Right hindlimb (tissue), 1 donor: ENCODE data around the gene DTWD2.
"Not testable (repeated sequence)": the region's sequence is repeated elsewhere in the genome, so short reads cannot be mapped to it uniquely, and the experiment has no call there.

Experiments
- DNase-seq: peaks from one replicate; pipeline ENCODE4 v3.0.0-alpha.2; 2018

DTWD2 gene

DNA sequence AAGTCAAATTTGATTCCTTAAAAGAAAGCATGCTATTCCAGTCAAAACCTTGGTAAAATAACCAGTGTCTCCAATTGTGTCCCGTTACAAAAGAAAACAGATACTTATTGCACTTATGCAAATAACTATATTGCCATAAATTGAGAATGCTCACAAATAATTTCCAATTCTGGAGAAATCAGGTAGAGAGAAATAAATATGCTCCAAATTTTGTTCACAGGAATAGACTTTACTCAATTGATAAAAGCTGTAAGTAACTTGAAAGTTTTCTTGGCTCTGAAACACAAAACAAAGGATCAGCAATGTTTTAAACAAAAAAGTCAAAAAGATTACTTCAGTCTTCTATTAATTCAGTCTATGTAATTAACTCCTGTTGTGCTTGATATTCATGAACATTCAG is 7.8 kb upstream of the DTWD2 start:
- DNase-seq = no peak

DNA sequence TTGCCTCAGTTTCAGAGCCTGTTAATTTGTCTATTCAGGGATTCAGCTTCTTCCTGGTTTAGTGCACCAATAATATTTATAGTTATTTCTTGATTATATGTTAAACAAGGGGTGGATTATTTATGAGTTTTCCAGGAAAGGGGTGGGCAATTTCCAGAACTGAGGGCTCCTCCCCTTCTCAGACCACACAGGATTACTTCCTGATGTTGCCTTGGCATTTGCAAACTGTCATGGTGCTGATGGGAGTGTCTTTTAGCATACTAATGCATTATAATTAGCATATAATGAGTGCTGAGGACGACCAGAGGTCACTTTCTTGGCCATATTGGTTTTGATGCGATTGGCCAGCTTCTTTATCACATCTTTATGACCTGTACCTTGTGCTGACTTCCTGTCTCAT is 6.2 kb upstream of the DTWD2 start:
- DNase-seq = no peak

DNA sequence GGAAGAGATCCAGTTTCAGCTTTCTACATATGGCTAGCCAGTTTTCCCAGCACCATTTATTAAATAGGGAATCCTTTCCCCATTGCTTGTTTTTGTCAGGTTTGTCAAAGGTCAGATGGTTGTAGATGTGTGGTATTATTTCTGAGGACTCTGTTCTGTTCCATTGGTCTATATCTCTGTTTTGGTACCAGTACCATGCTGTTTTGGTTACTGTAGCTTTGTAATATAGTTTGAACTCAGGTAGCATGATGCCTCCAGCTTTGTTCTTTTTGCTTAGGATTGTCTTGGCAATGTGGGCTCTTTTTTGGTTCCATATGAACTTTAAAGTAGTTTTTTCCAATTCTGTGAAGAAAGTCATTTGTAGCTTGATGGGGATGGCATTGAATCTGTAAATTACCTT is 4.8 kb upstream of the DTWD2 start:
- not testable (repeated sequence) for DNase-seq

DNA sequence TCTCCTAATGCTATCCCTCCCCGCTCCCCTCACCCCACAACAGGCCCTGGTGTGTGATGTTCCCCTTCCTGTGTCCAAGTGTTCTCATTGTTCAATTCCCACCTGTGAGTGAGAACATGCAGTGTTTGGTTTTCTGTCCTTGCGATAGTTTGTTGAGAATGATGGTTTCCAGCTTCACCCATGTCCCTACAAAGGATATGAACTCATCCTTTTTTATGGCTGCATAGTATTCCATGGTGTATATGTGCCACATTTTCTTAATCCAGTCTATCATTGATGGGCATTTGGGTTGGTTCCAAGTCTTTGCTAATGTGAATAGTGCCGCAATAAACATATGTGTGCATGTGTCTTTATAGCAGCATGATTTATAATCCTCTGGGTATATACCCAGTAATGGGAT is 3.7 kb upstream of the DTWD2 start:
- DNase-seq = not testable (repeated sequence)

DNA sequence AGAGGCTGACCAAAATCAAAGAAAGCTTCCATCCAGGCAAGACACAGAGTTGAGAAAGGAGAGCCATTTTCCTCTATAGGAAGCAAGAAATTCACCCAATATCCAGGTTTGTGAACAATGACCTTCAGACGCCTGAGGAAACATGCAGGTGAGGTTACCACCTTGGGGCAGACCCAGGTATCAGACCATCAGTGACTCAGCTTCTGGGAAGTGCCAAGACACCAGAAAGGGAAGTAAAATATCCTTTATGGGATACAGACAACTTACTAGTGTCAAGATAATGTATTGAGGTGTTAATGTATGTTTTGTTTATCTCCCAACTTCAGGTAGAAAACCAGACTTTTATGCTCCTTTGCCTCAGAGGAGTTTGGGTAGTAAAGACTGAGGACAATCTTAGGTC is 2.2 kb upstream of the DTWD2 start:
- no peak for DNase-seq

DNA sequence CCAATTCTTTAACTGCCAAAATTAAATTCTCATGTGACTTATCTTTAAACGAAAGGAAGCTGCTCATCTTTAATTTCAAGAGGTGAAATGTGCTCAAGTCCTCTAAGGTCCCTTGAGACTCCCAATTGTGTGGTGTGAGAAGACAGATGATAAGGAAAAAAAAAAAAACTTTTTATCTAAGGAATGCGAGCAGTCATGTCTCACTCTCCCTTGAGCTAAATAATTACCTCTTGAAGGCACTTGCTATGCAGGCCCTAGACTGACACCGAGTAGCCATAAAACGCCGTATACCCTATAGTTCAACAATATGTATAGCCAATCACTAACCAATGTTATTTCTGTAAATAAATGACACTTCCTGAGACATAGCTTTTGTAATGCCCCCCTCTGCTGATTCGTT is 1.5 kb upstream of the DTWD2 start:
- no peak for DNase-seq

DNA sequence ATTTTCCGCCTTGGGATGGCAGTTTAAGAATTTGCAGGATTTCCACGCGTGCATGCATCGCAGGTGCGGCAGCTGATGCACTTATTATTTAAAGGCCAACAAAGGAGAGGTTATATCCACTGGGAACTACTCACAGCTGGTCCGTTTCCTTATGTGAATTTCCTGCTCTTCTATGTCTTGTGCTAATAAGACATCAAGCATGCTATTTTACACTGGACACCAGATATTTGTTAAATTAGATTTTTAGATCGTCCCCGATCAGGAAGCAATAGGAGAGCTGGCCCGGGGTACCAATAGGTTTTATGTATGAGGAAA is 476 bp upstream of the DTWD2 start:
- DNase-seq = no peak

DNA sequence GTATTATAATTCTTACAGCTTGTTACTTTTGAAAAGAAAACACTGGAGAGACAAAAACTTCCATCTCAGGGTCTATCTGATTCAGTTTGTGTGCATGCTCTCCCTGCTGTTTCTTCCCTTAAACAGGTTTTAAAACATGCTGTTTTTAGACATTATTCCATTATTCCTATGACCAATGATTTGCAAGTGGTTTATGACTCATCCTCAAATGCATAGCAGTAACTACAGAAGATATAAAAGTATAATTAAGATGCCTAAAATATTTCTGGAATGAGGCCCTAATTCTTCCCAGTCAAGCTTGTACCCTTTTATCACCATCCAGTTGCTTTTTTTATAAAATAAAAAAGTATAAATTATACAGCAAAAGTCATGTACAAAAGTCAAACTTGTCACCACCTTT is 3.7 kb downstream of the DTWD2 start:
- DNase-seq = no peak

DNA sequence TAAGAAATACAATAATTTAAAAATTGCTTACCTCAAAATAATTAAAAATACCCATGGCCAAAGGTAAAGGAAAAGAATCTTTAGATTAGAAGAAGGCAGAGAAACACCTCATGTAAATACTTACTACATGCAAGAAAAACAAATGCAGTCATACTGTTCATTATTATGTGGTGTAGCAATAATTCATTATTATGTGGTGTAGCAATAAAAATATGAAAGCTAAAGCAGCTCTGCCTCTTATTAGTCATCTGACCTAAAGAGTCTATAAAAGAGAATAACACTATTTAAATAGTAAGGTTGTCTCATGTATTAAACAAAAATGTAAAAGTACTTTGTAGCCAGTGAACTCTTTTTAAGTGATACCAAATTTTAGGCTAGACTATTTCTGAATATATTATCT is 6.6 kb downstream of the DTWD2 start:
- DNase-seq = no peak

DNA sequence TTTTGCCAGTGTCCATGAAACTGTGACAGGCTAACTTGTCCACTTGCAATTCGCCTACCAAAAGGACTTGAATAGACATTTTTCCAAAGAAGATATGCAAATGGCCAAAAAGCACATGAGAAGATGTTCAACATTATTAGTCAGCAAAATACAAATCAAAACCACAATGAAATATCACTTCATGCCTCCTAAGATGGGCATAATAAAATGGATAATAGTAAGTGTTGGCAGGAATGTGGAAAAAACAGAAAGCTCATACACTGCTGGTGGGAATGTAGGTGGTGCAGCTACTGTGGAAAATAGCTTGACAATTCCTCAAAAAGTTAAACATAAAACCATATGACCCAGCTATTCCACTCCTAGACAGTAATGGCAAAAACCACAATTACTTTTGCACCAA is 7.9 kb downstream of the DTWD2 start:
- no peak for DNase-seq

DNA sequence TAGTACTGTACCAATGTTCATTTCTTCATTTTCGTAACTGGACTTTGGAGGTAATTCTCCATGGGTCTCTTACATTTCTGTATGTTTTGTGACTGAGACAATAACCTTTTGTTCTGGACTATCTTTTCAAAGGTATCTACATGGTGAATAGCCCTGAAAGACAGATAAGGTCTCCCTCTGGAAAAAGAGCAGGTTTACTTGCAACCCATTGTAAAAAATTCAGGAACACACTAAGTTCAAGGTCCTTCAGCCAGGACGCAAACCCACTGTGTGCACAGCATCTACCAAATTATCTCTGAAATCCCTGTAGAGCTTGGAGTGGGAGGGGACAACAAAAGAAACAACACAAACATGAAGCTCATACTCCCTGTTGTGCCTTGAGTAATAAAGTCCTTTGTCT is 8.3 kb downstream of the DTWD2 start:
- DNase-seq = no peak

DNA sequence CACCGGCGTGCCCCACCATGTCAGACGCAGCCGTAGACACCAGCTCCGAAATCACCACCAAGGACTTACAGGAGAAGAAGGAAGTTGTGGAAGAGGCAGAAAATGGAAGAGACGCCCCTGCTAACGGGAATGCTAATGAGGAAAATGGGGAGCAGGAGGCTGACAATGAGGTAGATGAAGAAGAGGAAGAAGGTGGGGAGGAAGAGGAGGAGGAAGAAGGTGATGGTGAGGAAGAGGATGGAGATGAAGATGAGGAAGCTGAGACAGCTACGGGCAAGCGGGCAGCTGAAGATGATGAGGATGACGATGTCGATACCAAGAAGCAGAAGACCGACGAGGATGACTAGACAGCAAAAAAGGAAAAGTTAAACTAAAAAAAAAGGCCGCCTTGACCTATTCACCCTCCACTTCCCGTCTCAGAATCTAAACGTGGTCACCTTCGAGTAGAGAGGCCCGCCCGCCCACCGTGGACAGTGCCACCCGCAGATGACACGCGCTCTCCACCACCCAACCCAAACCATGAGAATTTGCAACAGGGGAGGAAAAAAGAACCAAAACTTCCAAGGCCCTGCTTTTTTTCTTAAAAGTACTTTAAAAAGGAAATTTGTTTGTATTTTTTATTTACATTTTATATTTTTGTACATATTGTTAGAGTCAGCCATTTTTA is 14.4 kb downstream of the DTWD2 start:
- DNase-seq = not testable (repeated sequence)

DNA sequence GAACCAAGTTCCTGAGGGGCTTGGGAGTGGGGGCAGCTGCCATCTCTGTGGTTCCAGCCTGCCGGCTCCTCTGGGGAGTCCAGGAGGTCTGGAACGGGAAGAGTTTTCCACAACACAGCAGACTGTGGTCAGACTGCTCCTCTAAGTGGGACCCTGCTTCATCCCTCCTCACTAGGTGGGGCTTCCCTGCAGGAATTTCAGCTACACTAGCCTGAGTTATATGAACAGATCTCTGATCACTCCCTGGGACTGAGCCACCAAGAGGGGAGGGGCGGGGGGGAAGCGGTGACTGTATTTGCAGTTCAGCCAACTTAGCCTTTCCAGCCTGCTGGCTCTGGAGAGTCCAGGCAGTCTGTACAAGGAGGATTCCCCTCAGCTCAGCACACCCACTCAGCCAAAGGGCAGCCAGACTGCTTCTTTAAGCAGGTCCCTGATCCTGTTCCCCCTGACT is 19.4 kb downstream of the DTWD2 start:
- DNase-seq = peak; percentile 74

DNA sequence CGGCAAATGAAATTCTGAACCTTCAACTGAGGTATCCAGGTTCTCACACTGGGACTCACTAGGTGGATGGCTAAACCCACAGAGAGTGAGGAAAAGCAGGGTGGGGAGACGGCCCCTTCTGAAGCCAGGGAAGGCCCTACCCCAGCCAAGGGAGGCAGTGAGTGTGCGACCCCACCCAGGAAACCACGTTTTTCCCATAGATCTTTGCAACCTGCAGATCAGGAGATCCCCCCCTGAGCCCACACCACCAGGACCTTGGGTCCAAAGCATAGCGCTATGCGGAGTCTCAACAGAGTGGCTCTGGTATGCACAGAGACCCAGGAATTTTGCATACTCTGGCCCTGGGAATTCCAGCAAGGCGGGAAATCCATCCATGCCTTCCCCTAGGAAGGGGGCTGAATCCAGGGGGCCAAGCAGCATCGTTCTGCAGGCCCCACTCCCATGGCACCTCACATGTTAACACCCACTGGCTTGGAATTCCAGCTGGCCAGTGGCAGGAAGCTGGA is 19.9 kb downstream of the DTWD2 start:
- no peak for DNase-seq

DNA sequence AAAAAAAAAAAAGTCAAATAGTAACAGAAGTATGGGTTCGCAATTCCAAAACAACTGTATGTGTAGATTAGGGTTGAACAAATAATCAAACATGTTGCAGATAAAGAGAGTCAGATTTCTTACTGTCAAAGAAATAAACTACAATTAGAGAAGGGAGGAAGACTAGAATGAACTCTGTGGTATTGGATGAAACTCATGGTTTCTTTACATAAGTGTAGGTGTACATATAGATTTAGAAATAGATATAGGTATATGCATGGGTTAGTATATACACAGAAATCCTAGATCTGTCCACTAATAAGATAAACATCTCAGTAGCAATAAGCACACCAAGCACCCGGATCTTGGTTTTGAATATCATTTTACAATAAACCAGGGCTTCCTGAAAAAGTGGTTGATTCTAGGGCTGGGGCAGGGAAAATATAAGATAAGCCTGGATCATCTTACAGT is 21.3 kb downstream of the DTWD2 start:
- no peak for DNase-seq

DNA sequence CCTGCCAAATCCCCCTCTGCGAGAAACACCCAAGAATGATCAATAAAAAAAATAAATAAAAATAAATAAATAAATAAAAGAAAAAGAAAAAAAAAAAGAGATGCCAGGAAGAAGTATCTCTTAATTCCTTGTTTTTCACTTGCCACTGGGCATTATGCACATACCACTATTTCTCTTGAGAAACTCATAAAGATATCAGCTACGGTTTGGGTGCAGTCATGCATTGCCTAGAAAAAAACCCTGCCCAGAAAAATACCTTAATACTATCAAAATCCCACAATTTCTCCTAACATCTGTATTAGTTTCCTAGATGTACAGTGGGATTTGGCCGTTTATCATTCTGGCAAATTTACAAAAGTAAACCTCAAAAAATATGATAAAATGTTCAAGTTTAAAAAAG is 22.5 kb downstream of the DTWD2 start:
- DNase-seq = no peak

DNA sequence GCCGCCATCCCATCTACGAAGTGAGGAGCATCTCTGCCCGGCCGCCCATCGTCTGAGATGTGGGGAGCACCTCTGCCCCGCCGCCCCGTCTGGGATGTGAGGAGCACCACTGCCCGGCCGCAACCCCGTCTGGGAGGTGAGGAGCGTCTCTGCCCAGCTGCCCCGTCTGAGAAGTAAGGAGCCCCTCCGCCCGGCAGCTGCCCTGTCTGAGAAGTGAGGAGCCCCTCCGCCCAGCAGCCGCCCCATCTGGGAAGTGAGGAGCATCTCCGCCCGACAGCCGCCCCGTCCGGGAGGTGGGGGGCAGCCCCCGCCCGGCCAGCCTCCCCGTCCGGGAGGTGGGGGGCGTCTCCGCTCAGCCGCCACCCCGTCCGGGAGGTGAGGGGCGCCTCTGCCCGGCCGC is 23.4 kb downstream of the DTWD2 start:
- DNase-seq = not testable (repeated sequence)

DNA sequence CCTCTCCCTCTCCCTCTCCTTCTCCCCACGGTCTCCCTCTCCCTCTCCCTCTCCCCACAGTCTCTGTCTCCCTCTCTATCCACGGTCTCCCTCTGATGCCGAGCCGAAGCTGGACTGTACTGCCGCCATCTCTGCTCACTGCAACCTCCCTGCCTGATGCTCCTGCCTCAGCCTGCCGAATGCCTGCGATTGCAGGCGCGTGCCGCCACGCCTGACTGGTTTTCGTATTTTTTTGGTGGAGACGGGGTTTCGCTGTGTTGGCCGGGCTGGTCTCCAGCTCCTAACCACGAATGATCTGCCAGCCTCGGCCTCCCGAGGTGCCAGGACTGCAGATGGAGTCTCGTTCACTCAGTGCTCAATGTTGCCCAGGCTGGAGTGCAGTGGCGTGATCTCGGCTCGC is 24.0 kb downstream of the DTWD2 start:
- not testable (repeated sequence) for DNase-seq

DNA sequence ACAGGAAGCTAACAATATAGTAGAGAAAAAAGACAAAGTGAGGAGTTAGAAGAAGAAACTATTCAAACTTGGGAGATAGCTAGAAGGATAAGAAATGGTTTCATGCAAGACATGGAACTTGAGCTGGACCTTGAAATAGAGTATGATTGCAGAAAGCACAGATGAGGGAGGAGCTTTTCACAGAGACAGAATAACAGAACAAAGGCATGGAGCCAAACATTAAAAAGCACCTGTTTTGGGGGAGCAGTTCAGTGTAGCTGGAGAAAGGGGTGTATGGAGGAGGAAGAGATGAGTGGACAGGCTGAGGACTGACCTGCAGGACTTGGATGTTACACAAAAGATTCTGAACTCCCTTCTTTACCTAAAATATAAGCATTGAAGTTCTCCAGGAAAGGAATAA is 25.2 kb downstream of the DTWD2 start:
- no peak for DNase-seq

DNA sequence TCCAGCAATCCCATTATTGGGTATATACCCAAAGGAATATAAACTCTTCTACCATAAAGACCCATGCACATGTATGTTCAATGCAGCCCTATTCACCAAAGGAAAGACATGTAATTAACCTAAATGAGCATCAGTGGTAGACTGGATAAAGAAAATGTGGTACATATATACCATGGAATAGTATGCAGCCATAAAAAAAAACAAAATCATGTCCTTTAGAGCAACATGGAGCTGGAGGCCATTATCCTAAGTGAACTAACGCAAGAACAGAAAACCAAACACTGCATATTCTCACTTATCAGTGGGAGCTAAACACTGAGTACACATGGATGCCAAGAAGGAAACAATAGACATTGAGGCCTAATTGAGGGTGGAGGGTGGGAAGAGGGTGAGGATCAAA is 27.8 kb downstream of the DTWD2 start:
- DNase-seq = no peak

DNA sequence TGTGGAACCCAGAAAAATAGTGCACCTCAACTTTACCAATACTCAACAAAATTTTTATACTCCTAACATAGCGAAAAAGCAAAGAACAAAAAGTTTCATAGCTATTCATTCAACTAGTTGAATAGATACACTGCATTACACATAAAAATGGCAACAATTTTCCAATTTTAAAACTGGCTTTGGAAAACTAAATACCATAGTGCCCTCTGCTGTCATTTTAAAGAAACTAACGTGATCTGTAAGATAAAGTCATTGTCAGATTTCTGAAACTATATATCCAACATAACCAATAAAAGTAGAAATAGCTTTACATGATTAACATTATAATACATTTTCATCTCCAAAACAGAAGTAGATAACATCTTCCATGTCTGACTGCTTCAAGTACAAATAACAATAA is 31.6 kb downstream of the DTWD2 start:
- DNase-seq = no peak

DNA sequence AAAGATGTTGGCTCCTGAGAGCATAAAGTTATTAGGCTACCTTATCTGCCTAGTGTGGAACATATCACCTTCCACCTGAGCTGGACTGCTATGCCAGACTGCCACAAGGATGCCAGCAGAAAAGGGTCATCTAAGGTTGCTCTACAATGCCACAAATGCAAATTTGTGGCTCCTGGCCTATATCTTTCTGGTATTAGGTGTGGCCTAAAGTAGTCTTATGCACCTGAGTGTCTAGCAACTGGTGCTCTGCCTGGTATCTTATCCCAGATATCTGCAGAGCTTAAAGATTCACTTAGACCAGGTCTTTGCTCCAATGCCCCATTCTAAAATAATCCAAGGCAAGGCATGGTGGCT is 34.7 kb downstream of the DTWD2 start:
- no peak for DNase-seq

DNA sequence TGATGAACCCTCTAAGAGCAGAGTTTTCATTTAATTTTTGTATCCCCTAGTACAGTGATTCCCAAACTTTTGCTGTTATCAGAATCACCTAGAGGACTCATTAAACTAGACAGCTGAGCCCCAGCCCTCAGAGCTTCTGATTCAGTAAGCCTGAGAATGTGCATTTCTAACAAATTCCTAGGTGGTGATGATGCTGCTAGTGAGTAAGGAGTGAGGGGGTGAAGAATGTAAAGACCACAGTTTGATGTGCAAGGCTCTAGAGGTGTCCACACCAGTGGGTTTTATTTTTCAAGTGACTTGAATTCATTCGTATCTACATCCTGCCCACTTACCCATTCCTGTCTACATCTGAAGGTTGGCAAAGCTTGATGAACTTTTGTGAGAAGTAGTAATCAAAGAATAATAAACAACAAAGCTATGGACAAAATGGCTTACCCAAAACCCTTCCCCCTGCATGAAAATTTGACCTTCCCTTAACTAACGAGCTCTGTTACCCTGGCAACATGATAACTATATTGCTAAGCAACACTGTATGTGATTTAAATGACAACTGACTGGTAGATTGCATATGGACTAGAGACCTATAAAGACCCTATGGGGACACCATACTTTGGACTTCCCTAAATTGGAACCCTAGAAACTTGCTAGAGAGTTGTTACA is 35.2 kb downstream of the DTWD2 start:
- DNase-seq = no peak

DNA sequence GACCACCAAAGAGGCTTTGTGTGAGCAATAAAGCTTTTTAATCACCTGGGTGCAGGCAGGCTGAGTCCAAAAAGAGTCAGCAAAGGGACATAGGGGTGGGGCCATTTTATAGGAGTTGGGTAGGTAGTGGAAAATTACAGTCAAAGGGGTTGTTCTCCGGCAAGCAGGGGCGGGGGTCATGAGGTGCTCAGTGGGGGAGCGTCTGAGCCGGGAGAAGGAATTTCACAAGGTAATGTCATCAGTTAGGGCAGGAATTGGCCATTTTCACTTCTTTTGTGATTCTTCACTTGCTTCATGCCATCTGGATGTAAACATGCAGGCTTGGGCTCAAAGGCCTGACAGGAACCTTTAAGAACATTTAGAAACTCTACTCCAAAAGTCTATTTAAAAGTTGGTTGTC is 36.0 kb downstream of the DTWD2 start:
- not testable (repeated sequence) for DNase-seq

DNA sequence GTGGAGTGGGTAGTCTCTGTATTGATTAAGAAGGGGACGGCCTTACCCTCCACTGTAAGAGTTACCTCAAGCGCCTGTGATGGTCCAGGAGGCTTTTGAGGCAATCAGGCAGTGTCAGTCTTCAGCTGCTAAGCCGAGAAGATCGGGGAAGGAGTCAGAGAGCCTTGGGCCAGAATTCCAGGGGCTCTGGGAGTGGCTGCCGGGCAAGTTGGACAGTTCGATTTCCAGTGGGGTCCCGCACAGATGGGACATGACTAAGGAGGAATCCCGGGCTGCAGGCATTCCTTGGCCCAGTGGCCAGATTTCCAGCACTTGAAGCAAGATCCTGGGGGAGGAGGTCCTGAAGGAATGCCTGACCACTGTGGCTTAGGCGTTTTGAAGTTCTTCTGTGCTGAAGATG is 38.0 kb downstream of the DTWD2 start:
- not testable (repeated sequence) for DNase-seq
